RWPE2 (cell line): ENCODE data around the gene CRADD.

ENCODE experiments used
- ATAC-seq: fragments of 200-7000 bp; cut with Tn5 transposase; 3 replicates; pipeline ENCODE4 v1.9.1; 2021; ENCODE audit warnings: low read depth
- DNase-seq: peaks from one replicate; pipeline ENCODE4 v3.0.0-alpha.2; 2020; ENCODE audit warnings: low spot score
- H3K27ac ChIP-seq: fragments of 450-650 bp; 2 replicates; pipeline ENCODE4 v1.5.1; 2017; ENCODE audit warnings: mild to moderate bottlenecking; ENCODE audit not compliant: poor library complexity, severe bottlenecking
- H3K27me3 ChIP-seq: fragments of 250-450 bp; sonication (Bioruptor Pico); 2 replicates; pipeline ENCODE4 v1.5.1; 2021; ENCODE audit warnings: mild to moderate bottlenecking, moderate library complexity; ENCODE audit not compliant: insufficient read depth, poor library complexity, severe bottlenecking
- H3K36me3 ChIP-seq: fragments of 250-450 bp; sonication (Bioruptor Pico); 2 replicates; pipeline ENCODE4 v1.5.1; 2020; ENCODE audit warnings: low read depth, mild to moderate bottlenecking, moderate library complexity
- H3K4me1 ChIP-seq: fragments of 250-450 bp; sonication (Bioruptor Pico); 2 replicates; pipeline ENCODE4 v1.5.1; 2021; ENCODE audit warnings: mild to moderate bottlenecking, moderate library complexity; ENCODE audit not compliant: insufficient read depth, poor library complexity, severe bottlenecking
- H3K4me3 ChIP-seq: fragments of 250-450 bp; sonication (Bioruptor Pico); 2 replicates; pipeline ENCODE4 v1.5.1; 2021; ENCODE audit warnings: mild to moderate bottlenecking, moderate library complexity; ENCODE audit not compliant: severe bottlenecking
- H3K9me3 ChIP-seq: fragments of 250-450 bp; sonication (Bioruptor Pico); 2 replicates; pipeline ENCODE4 v1.5.1; 2021; ENCODE audit warnings: mild to moderate bottlenecking, moderate library complexity; ENCODE audit not compliant: severe bottlenecking
- CTCF ChIP-seq: fragments of 450-650 bp; IDR thresholded peaks from one replicate; pipeline ENCODE4 v1.5.1; 2017; ENCODE audit warnings: mild to moderate bottlenecking, moderate library complexity; ENCODE audit not compliant: poor library complexity, severe bottlenecking

The CRADD gene

GRCh38 chr12:93696462-93696861 lies 19.3 kb downstream of the CRADD start:
- Histone ChIP-seq H3K27me3 (no peaks in the 10 kb centered on the region), H3K9me3 (no peaks in the 10 kb centered on the region), H3K4me3 (no peak overlapping the region), H3K36me3 (no peaks in the 10 kb centered on the region), H3K4me1 (peaks cover 21% of the 10 kb centered on the region), H3K27ac (no peak overlapping the region)
- DNase-seq (no peak), ATAC-seq (no peak)
- no peak for TF ChIP-seq CTCF

DNA sequence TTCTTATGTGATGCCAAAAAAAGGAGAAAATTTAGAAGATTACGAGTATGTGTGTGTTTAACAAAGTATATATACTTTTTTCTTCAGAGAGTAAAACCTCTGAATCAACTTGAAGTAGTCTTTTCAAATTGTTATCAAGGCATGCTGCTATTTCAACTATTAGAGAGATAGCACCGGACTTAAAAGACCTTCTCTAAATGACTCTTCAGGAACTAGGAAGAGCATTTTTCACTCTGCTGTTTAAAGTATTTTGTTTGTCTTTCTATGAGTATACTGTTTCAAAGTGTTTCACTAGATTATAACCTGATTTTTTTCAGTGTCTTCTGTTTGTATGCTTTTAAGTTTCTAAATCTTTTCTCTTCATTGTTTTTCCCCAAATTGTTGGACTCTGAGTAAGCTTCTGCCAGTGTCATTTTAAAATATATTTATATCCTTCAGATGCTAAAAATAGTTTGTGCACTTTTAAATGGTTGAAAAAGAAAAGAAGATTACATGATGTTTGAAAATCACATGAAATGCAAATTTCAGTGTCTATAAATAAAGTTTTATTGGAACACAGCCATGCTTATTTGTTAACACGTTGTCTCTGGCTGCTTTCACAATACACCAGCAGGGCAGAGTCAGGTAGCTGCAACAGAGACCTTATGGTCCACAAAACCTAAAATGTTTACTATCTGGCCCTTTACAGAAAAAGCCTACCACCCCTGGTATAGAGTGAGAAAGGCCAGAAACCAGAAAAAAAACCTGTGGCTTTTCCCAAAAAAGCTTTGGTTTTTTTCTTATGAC lies 21.3 kb downstream of the CRADD start:
- Histone ChIP-seq H3K36me3 (no peaks in the 10 kb centered on the region), H3K27me3 (no peaks in the 10 kb centered on the region), H3K9me3 (no peaks in the 10 kb centered on the region), H3K4me3 (no peak overlapping the region), H3K4me1 (peaks cover 28% of the 10 kb centered on the region), H3K27ac (peak overlapping the region; percentile 53)
- TF ChIP-seq CTCF: no peak
- no peak for DNase-seq
- no peak for ATAC-seq

GRCh38 chr12:93699271-93700145 lies 22.3 kb downstream of the CRADD start:
- no peaks in the 10 kb centered on the region for H3K27me3 ChIP-seq
- no peaks in the 10 kb centered on the region for H3K9me3 ChIP-seq
- no peak for TF ChIP-seq CTCF
- peak; percentile 75 for ATAC-seq
- no peak overlapping the region for H3K4me3 ChIP-seq
- no peak for DNase-seq
- H3K27ac ChIP-seq: peak overlapping the region; percentile 53
- H3K4me1 ChIP-seq: peaks cover 28% of the 10 kb centered on the region
- H3K36me3 ChIP-seq: no peaks in the 10 kb centered on the region

DNA sequence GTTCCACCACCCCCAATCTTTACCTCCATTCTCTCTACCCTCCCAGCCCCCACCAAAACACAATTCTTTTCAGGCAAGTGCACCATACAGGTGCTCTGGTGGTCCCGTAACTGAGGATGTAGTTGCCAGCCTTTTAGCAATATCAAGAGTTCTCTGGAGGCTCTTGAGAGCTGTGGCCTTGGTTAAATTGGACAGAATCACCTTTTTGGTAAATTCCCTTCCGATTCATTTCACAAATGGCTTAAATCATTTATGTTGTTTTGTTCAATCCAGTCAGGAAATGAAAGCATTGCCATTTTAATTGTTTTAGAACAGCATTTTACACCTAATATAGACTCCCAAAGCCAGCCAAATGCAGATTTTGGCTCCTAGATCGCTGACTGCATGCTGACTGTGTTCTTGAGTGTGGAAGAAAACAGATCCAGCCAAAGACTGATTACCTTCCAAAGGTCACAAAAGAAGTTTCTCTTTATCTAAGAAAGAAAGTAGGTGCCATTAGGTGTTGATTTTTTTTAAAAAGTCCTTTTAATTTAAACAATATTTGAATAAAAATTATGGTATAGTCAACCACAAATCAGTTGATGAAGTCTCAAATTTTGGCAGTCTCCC lies 25.6 kb downstream of the CRADD start:
- H3K4me3 ChIP-seq: no peak overlapping the region

More for the DNA sequence above, 25.6 kb downstream of the CRADD start:
- ATAC-seq (no peak), DNase-seq (no peak)
- TF ChIP-seq CTCF: no peak
- H3K36me3 ChIP-seq: no peaks in the 10 kb centered on the region
- no peaks in the 10 kb centered on the region for H3K27me3 ChIP-seq
- H3K4me1 ChIP-seq: peaks cover 32% of the 10 kb centered on the region
- no peaks in the 10 kb centered on the region for H3K9me3 ChIP-seq
- no peak overlapping the region for H3K27ac ChIP-seq
